Hepatocyte (in vitro differentiated cells): Measurements from ENCODE around the gene ZBTB16.

ENCODE experiments used
- EZH2 ChIP-seq: fragments of 200-600 bp; sonication (generic); IDR thresholded peaks from 2 replicates; pipeline ENCODE4 v1.6.1; 2016; ENCODE audit warnings: antibody characterized with exemption, mild to moderate bottlenecking, borderline replicate concordance
- TF ChIP-seq, protein P1 (sequence below): fragments of 200-600 bp; sonication (generic); IDR thresholded peaks from 2 replicates; pipeline ENCODE4 v1.5.1; 2016; ENCODE audit warnings: antibody characterized with exemption, mild to moderate bottlenecking; ENCODE audit not compliant: poor library complexity

DNA sequence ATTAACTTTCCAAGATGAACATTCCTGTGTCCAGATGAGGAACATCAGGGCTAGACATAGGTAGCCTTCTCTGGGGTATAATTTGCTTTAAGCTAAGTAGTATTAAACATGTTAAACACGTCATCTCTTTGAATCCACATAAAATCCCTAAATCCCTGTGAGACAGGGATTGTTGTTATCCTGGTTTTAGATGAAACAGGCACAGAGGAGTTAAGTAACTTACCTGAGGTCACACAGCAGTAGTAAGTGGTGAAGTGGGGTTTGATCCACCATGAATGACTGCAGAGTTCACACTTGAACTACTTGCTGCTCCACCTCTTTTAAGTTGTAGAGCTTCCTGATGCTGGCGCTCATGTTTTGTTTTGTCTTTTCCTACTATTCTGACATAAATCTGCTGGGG lies 154.1 kb downstream of the ZBTB16 start:
- TF ChIP-seq, protein P1, sequence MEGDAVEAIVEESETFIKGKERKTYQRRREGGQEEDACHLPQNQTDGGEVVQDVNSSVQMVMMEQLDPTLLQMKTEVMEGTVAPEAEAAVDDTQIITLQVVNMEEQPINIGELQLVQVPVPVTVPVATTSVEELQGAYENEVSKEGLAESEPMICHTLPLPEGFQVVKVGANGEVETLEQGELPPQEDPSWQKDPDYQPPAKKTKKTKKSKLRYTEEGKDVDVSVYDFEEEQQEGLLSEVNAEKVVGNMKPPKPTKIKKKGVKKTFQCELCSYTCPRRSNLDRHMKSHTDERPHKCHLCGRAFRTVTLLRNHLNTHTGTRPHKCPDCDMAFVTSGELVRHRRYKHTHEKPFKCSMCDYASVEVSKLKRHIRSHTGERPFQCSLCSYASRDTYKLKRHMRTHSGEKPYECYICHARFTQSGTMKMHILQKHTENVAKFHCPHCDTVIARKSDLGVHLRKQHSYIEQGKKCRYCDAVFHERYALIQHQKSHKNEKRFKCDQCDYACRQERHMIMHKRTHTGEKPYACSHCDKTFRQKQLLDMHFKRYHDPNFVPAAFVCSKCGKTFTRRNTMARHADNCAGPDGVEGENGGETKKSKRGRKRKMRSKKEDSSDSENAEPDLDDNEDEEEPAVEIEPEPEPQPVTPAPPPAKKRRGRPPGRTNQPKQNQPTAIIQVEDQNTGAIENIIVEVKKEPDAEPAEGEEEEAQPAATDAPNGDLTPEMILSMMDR: no peak
- TF ChIP-seq EZH2: no peak
